Stomach (tissue), 4 donors: ENCODE results near the gene SLC27A1.

Experiments
- CTCF ChIP-seq, 7 experiments: fragments of 450-650 bp in 4 of 7; fragments of 200-600 bp in 3 of 7; sonication (generic) in 3 of 7; IDR thresholded peaks; one replicate each; pipeline ENCODE4 v1.5.1; 2016 to 2019; ENCODE audit warnings: antibody characterized with exemption in 7 of 7, control low read depth in 2 of 7, mild to moderate bottlenecking in 1 of 7
- EP300 ChIP-seq: sonication (generic); formaldehyde crosslinking; IDR thresholded peaks from one replicate; pipeline ENCODE4 v1.6.1; 2017; ENCODE audit warnings: antibody characterized with exemption
- POLR2A ChIP-seq, 4 donors: fragments of 450-650 bp; IDR thresholded peaks; one replicate each; pipeline ENCODE4 v1.6.1; 2016; ENCODE audit warnings: antibody characterized with exemption in 4 of 4, control low read depth in 2 of 4, mild to moderate bottlenecking in 1 of 4, moderate library complexity in 1 of 4
- POLR2AphosphoS5 ChIP-seq, 3 donors: sonication (generic); formaldehyde crosslinking; IDR thresholded peaks; one replicate each; pipeline ENCODE4 v1.6.1; 2016; ENCODE audit warnings: antibody characterized with exemption in 3 of 3

GRCh38 chr19:17528610-17529009 lies 58.3 kb downstream of the SLC27A1 start:
- TF ChIP-seq CTCF (IDR thresholded peaks at IDR 0.05) (no peak), POLR2AphosphoS5 (IDR thresholded peaks at IDR 0.05) (no peak), POLR2A (IDR thresholded peaks at IDR 0.05) (no peak), EP300 (no peak)
